Mucosa of descending colon (tissue), 3 donors: Measurements from ENCODE around the gene DNAH11. TPM values are rescaled to one million over a fixed set of nuclear protein-coding genes. Genes with fewer than 3 reads are reported as not detected.

Experiments
- ATAC-seq: fragments of 200-7000 bp; cut with Tn5 transposase; one replicate; pipeline ENCODE4 v1.9.1; 2020; ENCODE audit warnings: mild to moderate bottlenecking, moderate library complexity
- DNase-seq, 3 donors: peaks; one replicate each; pipeline ENCODE4 v3.0.0-alpha.2; 2020
- H3K36me3 ChIP-seq: fragments of 200-600 bp; one replicate; pipeline ENCODE4 v1.8.0; 2021; ENCODE audit warnings: low read depth, mild to moderate bottlenecking
- H3K4me1 ChIP-seq: fragments of 200-600 bp; one replicate; pipeline ENCODE4 v1.8.0; 2021; ENCODE audit warnings: low read depth, mild to moderate bottlenecking
- H3K4me3 ChIP-seq: fragments of 200-600 bp; one replicate; pipeline ENCODE4 v1.8.0; 2021; ENCODE audit warnings: mild to moderate bottlenecking
- H3K9me3 ChIP-seq: fragments of 200-600 bp; one replicate; pipeline ENCODE4 v1.8.0; 2021; ENCODE audit warnings: mild to moderate bottlenecking
- intact Hi-C, 2 donors: fragments of 100-400 bp; cut with DNase I in 1 of 2; cut with micrococcal nuclease in 1 of 2; formaldehyde crosslinking; loops; one replicate each; pipeline versions ENCODE4 v1.11.0 to v1.11.1; 2022; cut with DNase I, micrococcal nuclease
- total RNA-seq, 3 donors: library from RNA; stranded (reverse); fragmentation: NEBNext Ultra II Directional in 2 of 3; extraction: Animal tissue kit (Norgen Biotek cat#: 25700) in 2 of 3; gene quantifications; one replicate each; pipeline versions ENCODE4 v1.2.1 to v1.2.4, GENCODE V29; 2021 to 2023
- TF ChIP-seq, protein P1 (sequence below): fragments of 200-600 bp; IDR thresholded peaks from one replicate; pipeline ENCODE4 v1.8.0; 2022; ENCODE audit warnings: antibody characterized with exemption, mild to moderate bottlenecking
- donor health status: DM: no; HTN: no; CAD: no; lungs with moderate emphysema.
- donor health status: DM: no; HTN: no; CAD: no.
- donor health status: DM: no; HTN: yes; CAD: no.

The DNAH11 gene
- total RNA-seq, 3 donors from 2014 or later = 0.02 to 0.47 (median 0.03) TPM

DNA sequence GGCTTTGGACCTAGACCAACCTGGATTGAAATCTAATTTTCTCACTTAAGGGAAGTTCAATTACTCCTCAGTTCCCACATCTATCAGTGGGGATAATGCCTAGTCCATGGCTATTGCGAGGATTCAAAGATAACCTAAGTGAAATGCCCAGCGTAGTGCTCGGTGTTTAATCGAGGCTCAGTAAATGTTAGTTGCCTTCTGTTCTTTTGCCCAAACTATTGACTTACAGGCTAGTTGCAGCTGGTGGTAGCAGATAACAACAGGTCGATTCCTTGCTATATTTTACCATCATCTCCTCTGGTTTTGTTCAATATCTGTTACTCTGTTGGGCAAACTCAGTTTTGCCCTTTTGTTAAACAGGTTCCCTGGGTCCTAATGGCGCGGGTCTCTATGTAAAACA lies 22.8 kb downstream of the DNAH11 start:
- no peak for ATAC-seq
- Histone ChIP-seq H3K36me3 (no peaks in the 10 kb centered on the region), H3K4me3 (no peak overlapping the region), H3K9me3 (no peaks in the 10 kb centered on the region), H3K4me1 (no peaks in the 10 kb centered on the region)
- TF ChIP-seq, protein P1, sequence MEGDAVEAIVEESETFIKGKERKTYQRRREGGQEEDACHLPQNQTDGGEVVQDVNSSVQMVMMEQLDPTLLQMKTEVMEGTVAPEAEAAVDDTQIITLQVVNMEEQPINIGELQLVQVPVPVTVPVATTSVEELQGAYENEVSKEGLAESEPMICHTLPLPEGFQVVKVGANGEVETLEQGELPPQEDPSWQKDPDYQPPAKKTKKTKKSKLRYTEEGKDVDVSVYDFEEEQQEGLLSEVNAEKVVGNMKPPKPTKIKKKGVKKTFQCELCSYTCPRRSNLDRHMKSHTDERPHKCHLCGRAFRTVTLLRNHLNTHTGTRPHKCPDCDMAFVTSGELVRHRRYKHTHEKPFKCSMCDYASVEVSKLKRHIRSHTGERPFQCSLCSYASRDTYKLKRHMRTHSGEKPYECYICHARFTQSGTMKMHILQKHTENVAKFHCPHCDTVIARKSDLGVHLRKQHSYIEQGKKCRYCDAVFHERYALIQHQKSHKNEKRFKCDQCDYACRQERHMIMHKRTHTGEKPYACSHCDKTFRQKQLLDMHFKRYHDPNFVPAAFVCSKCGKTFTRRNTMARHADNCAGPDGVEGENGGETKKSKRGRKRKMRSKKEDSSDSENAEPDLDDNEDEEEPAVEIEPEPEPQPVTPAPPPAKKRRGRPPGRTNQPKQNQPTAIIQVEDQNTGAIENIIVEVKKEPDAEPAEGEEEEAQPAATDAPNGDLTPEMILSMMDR = no peak
- no peak for DNase-seq
- intact Hi-C loops = no loop called here

- ATAC-seq (no peak), DNase-seq (no peak)
- Histone ChIP-seq H3K4me3 (no peak overlapping the region), H3K9me3 (no peaks in the 10 kb centered on the region), H3K36me3 (no peaks in the 10 kb centered on the region), H3K4me1 (no peaks in the 10 kb centered on the region)
- TF ChIP-seq, protein P1 = no peak
- intact Hi-C loops = no loop called here
Observed at GRCh38 chr7:21566094-21566493, 23.3 kb downstream of the DNAH11 start.

GRCh38 chr7:21568762-21569161 lies 25.9 kb downstream of the DNAH11 start:
- TF ChIP-seq, protein P1 = no peak
- H3K36me3 ChIP-seq = no peaks in the 10 kb centered on the region
- intact Hi-C loops = no loop called here
- DNase-seq (no peak), ATAC-seq (no peak)
- H3K4me3 ChIP-seq = no peak overlapping the region
- H3K4me1 ChIP-seq = no peaks in the 10 kb centered on the region
- no peaks in the 10 kb centered on the region for H3K9me3 ChIP-seq

DNA sequence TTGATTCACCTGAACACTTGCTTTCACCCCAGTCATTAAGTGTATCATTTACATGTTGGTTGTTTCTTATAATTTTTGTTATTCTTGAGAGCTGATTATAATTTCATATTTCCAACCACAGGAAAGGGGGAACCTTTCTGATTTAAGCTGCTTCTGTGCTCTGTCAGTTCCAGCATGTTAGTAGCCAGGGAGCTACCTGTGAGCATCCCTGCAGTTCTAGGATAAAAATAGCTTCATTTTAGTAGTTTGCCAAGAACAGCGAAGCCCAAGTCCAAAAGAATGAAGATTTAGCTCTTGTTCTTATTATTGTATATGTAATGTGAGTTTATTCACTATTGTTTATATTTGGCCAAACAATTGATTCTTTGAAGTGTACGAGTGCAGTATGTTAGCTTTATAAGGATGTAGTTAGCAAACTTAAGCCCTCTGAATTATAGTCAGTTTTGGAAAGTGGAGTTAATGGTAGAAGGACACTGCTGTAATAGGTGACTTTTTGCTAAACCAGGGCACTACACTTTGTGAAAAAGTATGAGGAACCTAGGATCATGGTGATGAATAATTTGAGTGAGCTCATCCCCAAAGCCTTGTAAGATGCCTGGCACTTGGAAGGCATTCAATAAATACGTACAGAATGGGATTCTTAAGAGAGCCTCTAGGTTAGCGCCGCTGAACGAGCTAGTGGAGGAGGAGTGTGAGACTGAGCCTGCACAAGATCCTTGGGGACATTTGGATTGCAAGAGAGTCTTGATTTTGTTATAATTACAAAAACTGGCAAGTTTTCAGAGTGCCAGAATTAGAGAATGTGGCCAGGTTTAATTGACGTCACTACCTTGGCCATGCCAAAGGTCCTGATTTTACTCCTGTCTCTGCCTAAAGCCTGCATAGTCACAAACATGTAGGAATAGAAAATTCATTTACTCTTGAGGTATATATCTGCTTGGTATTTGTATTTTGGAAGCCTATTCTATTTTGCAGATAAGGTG lies 29.8 kb downstream of the DNAH11 start:
- H3K36me3 ChIP-seq = no peaks in the 10 kb centered on the region
- DNase-seq (no peak), ATAC-seq (no peak)
- intact Hi-C loops = no loop called here
- TF ChIP-seq, protein P1 = no peak
- no peak overlapping the region for H3K4me3 ChIP-seq
- H3K4me1 ChIP-seq = no peaks in the 10 kb centered on the region
- no peaks in the 10 kb centered on the region for H3K9me3 ChIP-seq

DNA sequence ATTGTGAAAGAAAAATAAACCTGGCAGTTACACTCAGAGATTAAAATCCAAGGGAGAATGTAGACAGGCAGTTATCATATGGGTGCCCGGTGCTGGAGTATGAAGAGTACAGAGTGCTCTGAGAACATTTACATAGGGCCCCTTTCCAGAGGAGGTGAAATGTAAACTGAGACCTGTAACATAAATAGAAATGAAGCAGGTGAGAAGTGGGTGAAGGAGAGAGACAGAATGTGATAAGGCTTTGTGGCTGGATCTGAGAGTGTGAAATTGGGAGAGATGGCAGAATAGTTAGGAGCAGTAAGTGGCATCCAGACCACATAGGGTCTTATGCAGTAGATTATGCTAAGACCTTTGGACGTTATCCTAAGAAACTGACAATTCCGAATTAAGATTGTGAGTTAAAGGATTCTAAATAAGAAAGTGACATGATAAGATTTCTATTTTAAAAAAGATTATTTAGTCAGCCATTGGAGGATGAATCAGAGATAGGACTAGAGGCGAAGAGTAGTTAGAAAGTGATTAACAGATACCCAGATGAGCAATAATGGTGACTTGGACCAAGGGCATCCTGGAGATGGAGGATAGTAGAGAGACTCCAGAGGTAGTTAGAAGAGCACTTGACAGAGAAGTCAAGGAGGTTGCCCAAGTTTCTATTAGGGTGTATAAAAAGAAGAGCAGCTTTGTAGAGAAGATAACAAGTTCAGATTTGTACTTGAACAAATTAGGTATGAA lies 36.7 kb downstream of the DNAH11 start:
- TF ChIP-seq, protein P1 = no peak
- H3K9me3 ChIP-seq = no peaks in the 10 kb centered on the region
- ATAC-seq (no peak), DNase-seq (no peak)
- H3K4me3 ChIP-seq = no peak overlapping the region
- no peaks in the 10 kb centered on the region for H3K4me1 ChIP-seq
- no peaks in the 10 kb centered on the region for H3K36me3 ChIP-seq
- intact Hi-C loops = no loop called here
